ENCODE results near the gene PIGN. TPM values are rescaled to one million over a fixed set of nuclear protein-coding genes. Genes with fewer than 3 reads are reported as not detected.

The PIGN gene
- total and polyA plus RNA-seq, 2 donors (not counting 1 experiment from before 2014, with no cell fraction given) = 2.7 to 37.3 TPM

DNA sequence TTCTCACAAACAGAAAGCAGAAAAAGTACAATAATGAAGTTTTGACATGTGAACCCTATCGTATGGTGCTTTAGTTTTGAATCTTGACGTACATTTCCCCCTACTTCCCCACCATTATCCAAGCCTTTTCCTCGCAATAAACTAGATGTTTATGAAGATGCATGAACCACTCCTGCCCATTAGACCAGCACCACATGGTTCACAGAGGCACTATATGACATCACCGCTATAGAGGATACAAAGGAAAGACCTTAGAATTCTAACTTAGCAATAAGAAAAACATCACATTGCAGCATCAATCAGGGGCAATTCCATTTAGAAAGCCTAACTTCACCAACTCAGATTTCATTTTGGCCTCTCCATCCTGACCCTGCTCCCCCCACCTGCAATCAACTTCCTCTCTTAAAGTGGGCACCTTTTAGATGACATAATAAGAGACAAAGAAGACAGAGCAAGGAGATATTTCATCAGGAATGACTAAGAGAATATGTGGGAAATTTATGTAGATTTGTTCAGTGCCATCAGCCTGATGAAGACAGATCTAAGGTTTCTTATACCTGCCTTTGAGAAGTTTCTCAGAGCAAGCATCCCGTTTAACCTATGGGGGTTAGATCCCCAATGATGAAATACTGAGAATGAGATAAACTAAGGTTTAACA is 124.9 kb downstream of the PIGN start:
- Mint-ChIP-seq H3K4me3 (no peak overlapping the region), H3K27me3 (no peaks in the 10 kb centered on the region), H3K4me1 (no peaks in the 10 kb centered on the region), H3K27ac (no peak overlapping the region), H3K9me3 (ENCODE audit: insufficient read depth) (peaks cover 5% of the 10 kb centered on the region)
- Histone ChIP-seq H3K4me1 (ENCODE audit: control insufficient read depth in 2 of 2, insufficient read depth in 2 of 2, low read length in 2 of 2) (no peaks in the 10 kb centered on the region), H3K27me3 (replicated peaks in 1 of 4; ENCODE audit: control extremely low read depth in 1 of 4, control insufficient read depth in 3 of 4, insufficient read depth in 4 of 4, low read length in 3 of 4) (no peaks in the 10 kb centered on the region), H3K27ac (ENCODE audit: low read length in 2 of 2) (no peak overlapping the region), H4K20me1 (ENCODE audit: control insufficient read depth, insufficient read depth, low read length, poor library complexity, severe bottlenecking) (no peaks in the 10 kb centered on the region), H3K36me3 (replicated peaks in 1 of 2; ENCODE audit: control extremely low read depth in 1 of 2, control insufficient read depth in 1 of 2, extremely low read depth in 1 of 2, insufficient read depth in 2 of 2, low read length in 1 of 2) (peaks cover 0 to 2% of the 10 kb centered on the region in 2 experiments), H3K4me2 (replicated peaks; ENCODE audit: low read depth, low read length, poor library complexity, severe bottlenecking) (no peak overlapping the region), H2AFZ (ENCODE audit: insufficient read depth, low read depth, low read length, poor library complexity, severe bottlenecking) (no peak overlapping the region), H3K4me3 (ENCODE audit: control extremely low read depth in 1 of 5, extremely low read depth in 1 of 5, insufficient read depth in 1 of 5, low read depth in 2 of 5, low read length in 4 of 5) (no peak overlapping the region), H3K9ac (ENCODE audit: low read length) (no peak overlapping the region), H3K9me3 (ENCODE audit: control extremely low read depth in 1 of 3, control insufficient read depth in 2 of 3, insufficient read depth in 1 of 3, low read length in 2 of 3) (peaks cover 0 to 2% (median 0%) of the 10 kb centered on the region in 3 donors), H3K79me2 (ENCODE audit: control insufficient read depth, insufficient read depth, low read length) (no peaks in the 10 kb centered on the region)
- CTCF ChIA-PET = no interaction called here
- DNase-seq (no peak), ATAC-seq (ENCODE audit: low read depth) (no peak)
- TF ChIP-seq, protein P1, sequence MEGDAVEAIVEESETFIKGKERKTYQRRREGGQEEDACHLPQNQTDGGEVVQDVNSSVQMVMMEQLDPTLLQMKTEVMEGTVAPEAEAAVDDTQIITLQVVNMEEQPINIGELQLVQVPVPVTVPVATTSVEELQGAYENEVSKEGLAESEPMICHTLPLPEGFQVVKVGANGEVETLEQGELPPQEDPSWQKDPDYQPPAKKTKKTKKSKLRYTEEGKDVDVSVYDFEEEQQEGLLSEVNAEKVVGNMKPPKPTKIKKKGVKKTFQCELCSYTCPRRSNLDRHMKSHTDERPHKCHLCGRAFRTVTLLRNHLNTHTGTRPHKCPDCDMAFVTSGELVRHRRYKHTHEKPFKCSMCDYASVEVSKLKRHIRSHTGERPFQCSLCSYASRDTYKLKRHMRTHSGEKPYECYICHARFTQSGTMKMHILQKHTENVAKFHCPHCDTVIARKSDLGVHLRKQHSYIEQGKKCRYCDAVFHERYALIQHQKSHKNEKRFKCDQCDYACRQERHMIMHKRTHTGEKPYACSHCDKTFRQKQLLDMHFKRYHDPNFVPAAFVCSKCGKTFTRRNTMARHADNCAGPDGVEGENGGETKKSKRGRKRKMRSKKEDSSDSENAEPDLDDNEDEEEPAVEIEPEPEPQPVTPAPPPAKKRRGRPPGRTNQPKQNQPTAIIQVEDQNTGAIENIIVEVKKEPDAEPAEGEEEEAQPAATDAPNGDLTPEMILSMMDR (IDR thresholded peaks at IDR 0.05) = no peak
- no CpG with 5 or more reads among the region's 5 CpGs for WGBS (ENCODE audit: insufficient coverage)
- POLR2A ChIA-PET = no interaction called here
- intact Hi-C loops (cut with micrococcal nuclease) = no loop called here

DNA sequence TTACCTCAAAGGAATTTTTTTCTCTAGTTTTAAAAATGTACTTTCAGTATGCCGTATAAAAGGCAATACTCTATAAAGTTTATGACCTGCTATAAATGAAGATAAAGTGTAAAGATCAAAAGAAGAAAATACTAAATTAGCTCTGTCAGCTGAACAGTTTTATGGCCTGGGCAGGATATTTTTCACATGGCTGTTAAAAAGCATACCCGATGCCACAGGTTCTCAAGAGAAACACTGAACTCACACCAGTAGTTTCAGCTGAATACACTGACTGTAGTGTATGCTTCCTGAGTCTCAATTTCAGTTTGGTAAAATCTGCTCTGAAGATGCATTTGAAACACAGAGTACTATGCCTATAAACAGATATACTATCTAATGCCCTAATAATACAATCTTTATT is 126.0 kb downstream of the PIGN start:
- peaks cover 0 to 2% (median 0%) of the 10 kb centered on the region in 3 donors for H3K9me3 ChIP-seq (ENCODE audit: control extremely low read depth in 1 of 3, control insufficient read depth in 2 of 3, insufficient read depth in 1 of 3, low read length in 2 of 3)
- H4K20me1 ChIP-seq (ENCODE audit: control insufficient read depth, insufficient read depth, low read length, poor library complexity, severe bottlenecking) = no peaks in the 10 kb centered on the region
- DNase-seq = no peak
- Mint-ChIP-seq H3K27ac (no peak overlapping the region), H3K9me3 (ENCODE audit: insufficient read depth) (peaks cover 5% of the 10 kb centered on the region), H3K4me1 (no peaks in the 10 kb centered on the region), H3K27me3 (no peaks in the 10 kb centered on the region), H3K4me3 (no peak overlapping the region)
- H3K79me2 ChIP-seq (ENCODE audit: control insufficient read depth, insufficient read depth, low read length) = no peaks in the 10 kb centered on the region
- no peak overlapping the region for H2AFZ ChIP-seq (ENCODE audit: insufficient read depth, low read depth, low read length, poor library complexity, severe bottlenecking)
- no peak overlapping the region for H3K27ac ChIP-seq (ENCODE audit: low read length in 2 of 2)
- H3K4me1 ChIP-seq (ENCODE audit: control insufficient read depth in 2 of 2, insufficient read depth in 2 of 2, low read length in 2 of 2) = no peaks in the 10 kb centered on the region
- ChIA-PET POLR2A (no interaction called here), CTCF (no interaction called here)
- no peak overlapping the region for H3K9ac ChIP-seq (ENCODE audit: low read length)
- intact Hi-C loops (cut with micrococcal nuclease) = no loop called here
- H3K4me2 ChIP-seq (replicated peaks; ENCODE audit: low read depth, low read length, poor library complexity, severe bottlenecking) = no peak overlapping the region
- TF ChIP-seq, protein P1 (IDR thresholded peaks at IDR 0.05) = no peak
- TF ChIP-seq EZH2 (IDR thresholded peaks at IDR 0.05; ENCODE audit: borderline replicate concordance, insufficient read depth, low read depth, low read length, poor library complexity, severe bottlenecking) = no peak
- no peak for ATAC-seq (ENCODE audit: low read depth)
- no peak overlapping the region for H3K4me3 ChIP-seq (ENCODE audit: control extremely low read depth in 1 of 5, extremely low read depth in 1 of 5, insufficient read depth in 1 of 5, low read depth in 2 of 5, low read length in 4 of 5)
- no peaks in the 10 kb centered on the region for H3K36me3 ChIP-seq (replicated peaks in 1 of 2; ENCODE audit: control extremely low read depth in 1 of 2, control insufficient read depth in 1 of 2, extremely low read depth in 1 of 2, insufficient read depth in 2 of 2, low read length in 1 of 2)
- H3K27me3 ChIP-seq (replicated peaks in 1 of 4; ENCODE audit: control extremely low read depth in 1 of 4, control insufficient read depth in 3 of 4, insufficient read depth in 4 of 4, low read length in 3 of 4) = no peaks in the 10 kb centered on the region
- WGBS (ENCODE audit: insufficient coverage) = 100% methylated on average over 1 of the region's 2 CpGs

Measured in B cell (primary cell).